Activated T-cell treated with anti-CD3 and anti-CD28 coated beads for 4 hours (primary cell): Measurements from ENCODE around the gene BAZ1B.
"Not testable (repeated sequence)": the region's sequence is repeated elsewhere in the genome, so short reads cannot be mapped to it uniquely, and the experiment has no call there.

ENCODE experiments used
- DNase-seq: peaks from one replicate; pipeline ENCODE4 v3.0.0-alpha.2; 2020

Gene BAZ1B

GRCh38 chr7:73439410-73439704 lies 82.7 kb downstream of the BAZ1B start:
- no peak for DNase-seq

- DNase-seq: no peak
Measured at GRCh38 chr7:73438547-73439409, 83.3 kb downstream of the BAZ1B start.

- DNase-seq: no peak
Measured at GRCh38 chr7:73437621-73438416, 84.3 kb downstream of the BAZ1B start.

GRCh38 chr7:73437091-73437490 lies 85.0 kb downstream of the BAZ1B start:
- no peak for DNase-seq

GRCh38 chr7:73436031-73436929 lies 85.8 kb downstream of the BAZ1B start:
- no peak for DNase-seq

GRCh38 chr7:73435471-73436009 lies 86.6 kb downstream of the BAZ1B start:
- no peak for DNase-seq

- no peak for DNase-seq
Measured at GRCh38 chr7:73434701-73435069, 87.4 kb downstream of the BAZ1B start.

- DNase-seq: no peak
Measured at GRCh38 chr7:73433924-73434700, 88.0 kb downstream of the BAZ1B start.

GRCh38 chr7:73432676-73433075 lies 89.4 kb downstream of the BAZ1B start:
- no peak for DNase-seq

- DNase-seq: no peak
Measured at GRCh38 chr7:73431041-73431835, 90.9 kb downstream of the BAZ1B start.

- DNase-seq: not testable (repeated sequence)
Measured at GRCh38 chr7:73430540-73430939, 91.6 kb downstream of the BAZ1B start.

- no peak for DNase-seq
Measured at GRCh38 chr7:73429622-73430505, 92.2 kb downstream of the BAZ1B start.

GRCh38 chr7:73429215-73429614 lies 92.9 kb downstream of the BAZ1B start:
- DNase-seq: no peak

GRCh38 chr7:73427902-73428787 lies 93.9 kb downstream of the BAZ1B start:
- DNase-seq: no peak

- DNase-seq: no peak
Measured at GRCh38 chr7:73426016-73426415, 96.1 kb downstream of the BAZ1B start.

GRCh38 chr7:73425356-73425983 lies 96.6 kb downstream of the BAZ1B start:
- DNase-seq: no peak

GRCh38 chr7:73424489-73424885 lies 97.6 kb downstream of the BAZ1B start:
- no peak for DNase-seq
